K562 (cell line): ENCODE results near the gene LUC7L. TPM values are rescaled to one million over a fixed set of nuclear protein-coding genes. Genes with fewer than 3 reads are reported as not detected.

Experiments
- CHD2 ChIP-seq: IDR thresholded peaks from 2 replicates; pipeline ENCODE4 v1.6.1; 2011; ENCODE audit warnings: low read depth, low read length
- CREB5 ChIP-seq: fragments of 250-450 bp; sonication (Bioruptor Pico); IDR thresholded peaks from 2 replicates; pipeline ENCODE4 v1.5.0; 2020; ENCODE audit warnings: mild to moderate bottlenecking
- HNRNPLL ChIP-seq: fragments of 200-400 bp; formaldehyde crosslinking; IDR thresholded peaks from 2 replicates; pipeline ENCODE4 v1.6.1; 2017; ENCODE audit warnings: low read length, low read depth, mild to moderate bottlenecking; ENCODE audit not compliant: poor library complexity, severe bottlenecking
- KDM1A ChIP-seq, 2 experiments: fragments of 450-650 bp; IDR thresholded peaks; 2 replicates each; pipeline ENCODE4 v1.6.1; 2016; ENCODE audit warnings: mild to moderate bottlenecking in 2 of 2
- KLF1 ChIP-seq: fragments of 450-650 bp; IDR thresholded peaks from 2 replicates; pipeline ENCODE4 v1.6.1; 2016; ENCODE audit warnings: missing genetic modification characterization, missing compliant biosample characterization
- MBD2 ChIP-seq: sonication (generic); IDR thresholded peaks from 2 replicates; pipeline ENCODE4 v1.6.1; 2016; ENCODE audit warnings: low read depth, borderline replicate concordance
- NR1H2 ChIP-seq: sonication (generic); formaldehyde crosslinking; IDR thresholded peaks from 2 replicates; pipeline ENCODE4 v1.4.0; 2020; ENCODE audit warnings: mild to moderate bottlenecking, missing genetic modification reagents
- PHF8 ChIP-seq: fragments of 200-600 bp; sonication (generic); IDR thresholded peaks from 2 replicates; pipeline ENCODE4 v1.6.1; 2012; ENCODE audit warnings: mixed run types, mild to moderate bottlenecking, inconsistent platforms, low read length, moderate library complexity, borderline replicate concordance
- ZNF583 ChIP-seq: fragments of 250-450 bp; sonication (Bioruptor Pico); IDR thresholded peaks from 2 replicates; pipeline ENCODE4 v1.4.0; 2020
- polyA plus RNA-seq, 8 experiments: library from polyadenylated mRNA; depleted of rRNA in 4 of 8; stranded (reverse) in 5 of 8; unstranded in 3 of 8; fragments of >200 nt; fragmentation: Nextera tagmentation in 2 of 8; fragmentation: Illumina TruSeq in 1 of 8; extraction: Ambion mirVana in 2 of 8; extraction: Trizol in 1 of 8; gene quantifications; 2 replicates each; pipeline versions ENCODE4 v1.2.1 to v1.2.3, GENCODE V29; 2011 to 2014; ENCODE audit warnings: inconsistent platforms in 1 of 8, missing spikeins in 1 of 8
- total RNA-seq, 7 experiments: library from RNA; depleted of rRNA in 6 of 7; stranded (reverse); fragments of >200 nt in 6 of 7; fragmentation: Illumina TruSeq in 2 of 7; extraction: Trizol in 2 of 7; gene quantifications; 2 replicates each; pipeline versions ENCODE4 v1.2.1 to v1.2.3, GENCODE V29; 2011 to 2021; ENCODE audit warnings: low replicate concordance in 1 of 7
- TF ChIP-seq, protein P1 (sequence below), 2 experiments: fragments of 450-650 bp in 1 of 2; sonication (generic) in 1 of 2; formaldehyde crosslinking in 1 of 2; IDR thresholded peaks; 2 replicates each; pipeline versions ENCODE4 v1.7.1 to v1.9.0; 2016 to 2022; ENCODE audit warnings: inconsistent platforms in 1 of 2, mild to moderate bottlenecking in 1 of 2, missing genetic modification reagents in 1 of 2
- TF ChIP-seq, protein P2 (sequence below), 3 experiments: fragments of 200-800 bp in 1 of 3; sonication (Bioruptor generic) in 1 of 3; sonication (generic) in 1 of 3; formaldehyde crosslinking in 1 of 3; IDR thresholded peaks; 2 replicates each; pipeline versions ENCODE4 v1.6.1 to v1.8.0; 2016 to 2022; ENCODE audit warnings: mild to moderate bottlenecking in 2 of 3, missing compliant biosample characterization in 2 of 3, missing genetic modification characterization in 2 of 3, missing genetic modification reagents in 1 of 3
- TF ChIP-seq, protein P3 (sequence below): sonication (generic); formaldehyde crosslinking; IDR thresholded peaks from 2 replicates; pipeline ENCODE4 v1.8.1; 2023; ENCODE audit warnings: mild to moderate bottlenecking, missing genetic modification reagents, moderate library complexity

LUC7L gene
- total and polyA plus RNA-seq, 9 of the 15 experiments (the other 6 are each of a cell fraction or from before 2014, with no cell fraction given) = 1.7 to 93.3 (median 59.5) TPM

DNA sequence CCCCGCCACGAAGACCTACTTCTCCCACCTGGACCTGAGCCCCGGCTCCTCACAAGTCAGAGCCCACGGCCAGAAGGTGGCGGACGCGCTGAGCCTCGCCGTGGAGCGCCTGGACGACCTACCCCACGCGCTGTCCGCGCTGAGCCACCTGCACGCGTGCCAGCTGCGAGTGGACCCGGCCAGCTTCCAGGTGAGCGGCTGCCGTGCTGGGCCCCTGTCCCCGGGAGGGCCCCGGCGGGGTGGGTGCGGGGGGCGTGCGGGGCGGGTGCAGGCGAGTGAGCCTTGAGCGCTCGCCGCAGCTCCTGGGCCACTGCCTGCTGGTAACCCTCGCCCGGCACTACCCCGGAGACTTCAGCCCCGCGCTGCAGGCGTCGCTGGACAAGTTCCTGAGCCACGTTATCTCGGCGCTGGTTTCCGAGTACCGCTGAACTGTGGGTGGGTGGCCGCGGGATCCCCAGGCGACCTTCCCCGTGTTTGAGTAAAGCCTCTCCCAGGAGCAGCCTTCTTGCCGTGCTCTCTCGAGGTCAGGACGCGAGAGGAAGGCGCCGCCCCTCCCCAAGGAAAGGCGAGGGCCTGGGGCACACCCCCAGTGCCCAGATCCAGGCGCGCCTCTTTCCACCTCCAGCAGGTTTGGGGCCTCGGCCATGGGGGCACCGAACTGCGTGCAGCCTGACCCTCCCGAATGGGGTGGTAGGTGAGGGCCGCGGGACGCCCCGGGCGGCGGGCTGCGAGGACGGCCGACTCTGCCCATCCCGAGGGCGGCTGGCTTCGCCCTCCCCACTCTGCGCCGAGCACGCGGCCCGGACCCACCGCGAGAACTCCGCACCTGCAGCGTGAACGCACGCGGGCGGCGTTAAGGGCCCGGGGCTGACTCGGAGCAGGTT lies 48.3 kb downstream of the LUC7L start (continued):
- TF ChIP-seq, protein P1, sequence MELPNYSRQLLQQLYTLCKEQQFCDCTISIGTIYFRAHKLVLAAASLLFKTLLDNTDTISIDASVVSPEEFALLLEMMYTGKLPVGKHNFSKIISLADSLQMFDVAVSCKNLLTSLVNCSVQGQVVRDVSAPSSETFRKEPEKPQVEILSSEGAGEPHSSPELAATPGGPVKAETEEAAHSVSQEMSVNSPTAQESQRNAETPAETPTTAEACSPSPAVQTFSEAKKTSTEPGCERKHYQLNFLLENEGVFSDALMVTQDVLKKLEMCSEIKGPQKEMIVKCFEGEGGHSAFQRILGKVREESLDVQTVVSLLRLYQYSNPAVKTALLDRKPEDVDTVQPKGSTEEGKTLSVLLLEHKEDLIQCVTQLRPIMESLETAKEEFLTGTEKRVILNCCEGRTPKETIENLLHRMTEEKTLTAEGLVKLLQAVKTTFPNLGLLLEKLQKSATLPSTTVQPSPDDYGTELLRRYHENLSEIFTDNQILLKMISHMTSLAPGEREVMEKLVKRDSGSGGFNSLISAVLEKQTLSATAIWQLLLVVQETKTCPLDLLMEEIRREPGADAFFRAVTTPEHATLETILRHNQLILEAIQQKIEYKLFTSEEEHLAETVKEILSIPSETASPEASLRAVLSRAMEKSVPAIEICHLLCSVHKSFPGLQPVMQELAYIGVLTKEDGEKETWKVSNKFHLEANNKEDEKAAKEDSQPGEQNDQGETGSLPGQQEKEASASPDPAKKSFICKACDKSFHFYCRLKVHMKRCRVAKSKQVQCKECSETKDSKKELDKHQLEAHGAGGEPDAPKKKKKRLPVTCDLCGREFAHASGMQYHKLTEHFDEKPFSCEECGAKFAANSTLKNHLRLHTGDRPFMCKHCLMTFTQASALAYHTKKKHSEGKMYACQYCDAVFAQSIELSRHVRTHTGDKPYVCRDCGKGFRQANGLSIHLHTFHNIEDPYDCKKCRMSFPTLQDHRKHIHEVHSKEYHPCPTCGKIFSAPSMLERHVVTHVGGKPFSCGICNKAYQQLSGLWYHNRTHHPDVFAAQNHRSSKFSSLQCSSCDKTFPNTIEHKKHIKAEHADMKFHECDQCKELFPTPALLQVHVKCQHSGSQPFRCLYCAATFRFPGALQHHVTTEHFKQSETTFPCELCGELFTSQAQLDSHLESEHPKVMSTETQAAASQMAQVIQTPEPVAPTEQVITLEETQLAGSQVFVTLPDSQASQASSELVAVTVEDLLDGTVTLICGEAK (IDR thresholded peaks at IDR 0.05) = peak; percentile 10; the same call in 1 of the 2 replicates
- TF ChIP-seq, protein P1 (CRISPR knock-in tag; IDR thresholded peaks at IDR 0.05) = peak; percentile 79
- TF ChIP-seq KDM1A (IDR thresholded peaks at IDR 0.05) = no peak
- TF ChIP-seq MBD2 = no peak; the same call in 1 of the 2 replicates
- peak; percentile 93 for TF ChIP-seq HNRNPLL
- TF ChIP-seq, protein P2, sequence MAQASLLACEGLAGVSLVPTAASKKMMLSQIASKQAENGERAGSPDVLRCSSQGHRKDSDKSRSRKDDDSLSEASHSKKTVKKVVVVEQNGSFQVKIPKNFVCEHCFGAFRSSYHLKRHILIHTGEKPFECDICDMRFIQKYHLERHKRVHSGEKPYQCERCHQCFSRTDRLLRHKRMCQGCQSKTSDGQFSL (CRISPR knock-in tag; IDR thresholded peaks at IDR 0.05) = peak; percentile 97
- TF ChIP-seq, protein P2 (tag; IDR thresholded peaks at IDR 0.05) = no peak; a peak in 1 of 4 replicates
- TF ChIP-seq, protein P3, sequence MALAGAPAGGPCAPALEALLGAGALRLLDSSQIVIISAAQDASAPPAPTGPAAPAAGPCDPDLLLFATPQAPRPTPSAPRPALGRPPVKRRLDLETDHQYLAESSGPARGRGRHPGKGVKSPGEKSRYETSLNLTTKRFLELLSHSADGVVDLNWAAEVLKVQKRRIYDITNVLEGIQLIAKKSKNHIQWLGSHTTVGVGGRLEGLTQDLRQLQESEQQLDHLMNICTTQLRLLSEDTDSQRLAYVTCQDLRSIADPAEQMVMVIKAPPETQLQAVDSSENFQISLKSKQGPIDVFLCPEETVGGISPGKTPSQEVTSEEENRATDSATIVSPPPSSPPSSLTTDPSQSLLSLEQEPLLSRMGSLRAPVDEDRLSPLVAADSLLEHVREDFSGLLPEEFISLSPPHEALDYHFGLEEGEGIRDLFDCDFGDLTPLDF (CRISPR knock-in tag) = peak; percentile 98
- TF ChIP-seq KLF1 = 0 out of 2 replicates have a peak, but pooled peaks have one; percentile 69
- peak; percentile 89; the same call in 1 of the 2 replicates for TF ChIP-seq NR1H2 (CRISPR knock-in tag)
- peak; percentile 78; the same call in 1 of the 2 replicates for TF ChIP-seq ZNF583 (CRISPR knock-in tag)
- TF ChIP-seq PHF8 = peak; percentile 54; the same call in 1 of the 2 replicates
- TF ChIP-seq CREB5 (CRISPR knock-in tag) = no peak
- peak; percentile 96 for TF ChIP-seq CHD2
